GM12878 (cell line): ENCODE measurements around the gene DNAJA4. TPM values are rescaled to one million over a fixed set of nuclear protein-coding genes. Genes with fewer than 3 reads are reported as not detected.

Experiments
- ATAC-seq: fragments of 200-7000 bp; cut with Tn5 transposase; 3 replicates; pipeline ENCODE4 v1.9.1; 2020; ENCODE audit warnings: mild to moderate bottlenecking, moderate library complexity
- BruUV-seq: library from RNA; stranded (reverse); fragments of 400-500 nt; replicated peaks from 2 replicates; lab custom pipeline; 2021; lab: Mats Ljungman, UMichigan
- CTCF ChIA-PET: fragments of 300-600 bp; sonication (Branson Sonifier 250); formaldehyde crosslinking; extraction: SDS; loops from one replicate; lab custom pipeline; 2021; ENCODE audit warnings: inconsistent platforms; lab: Yijun Ruan, JAX
- POLR2A ChIA-PET: fragments of 350-600 bp; formaldehyde crosslinking; extraction: SDS; loops from one replicate; lab custom pipeline; 2021; ENCODE audit warnings: inconsistent platforms; lab: Charles Lee
- RAD21 ChIA-PET: fragments of 300-600 bp; sonication (Branson Sonifier 250); formaldehyde crosslinking; loops from one replicate; lab custom pipeline; 2023; ENCODE audit warnings: antibody characterized with exemption; ENCODE audit not compliant: unreplicated experiment; lab: Charles Lee
- SMC1A ChIA-PET: fragments of 300-600 bp; sonication (Branson Sonifier 250); formaldehyde crosslinking; loops from one replicate; lab custom pipeline; 2023; ENCODE audit not compliant: unreplicated experiment, uncharacterized antibody; lab: Charles Lee
- DNase-seq: peaks from one replicate; pipeline ENCODE4 v3.0.0-alpha.2; 2011; ENCODE audit warnings: low read depth, low spot score
- FAIRE-seq: peaks from 3 replicates; lab custom pipeline; 2011; peaks lifted over from hg19 to GRCh38; lab: Jason Lieb, UNC
- H2AFZ ChIP-seq: 2 replicates; pipeline ENCODE4 v1.6.0; 2011; ENCODE audit warnings: low read depth, low read length, control low read depth; ENCODE audit not compliant: control insufficient read depth
- H3K27ac ChIP-seq: 2 replicates; pipeline ENCODE4 v1.5.1; 2011; ENCODE audit warnings: control low read depth; ENCODE audit not compliant: control insufficient read depth, insufficient read depth
- H3K27me3 ChIP-seq, 2 experiments: replicated peaks in 1 of 2; 2 replicates each; pipeline versions ENCODE4 v1.6.0 to v1.6.1; 2011; ENCODE audit warnings: low read length in 1 of 2; ENCODE audit not compliant: control insufficient read depth in 2 of 2, insufficient read depth in 2 of 2
- H3K36me3 ChIP-seq, 2 experiments: 2 replicates each; pipeline ENCODE4 v1.5.1; 2011; ENCODE audit warnings: low read length in 1 of 2; ENCODE audit not compliant: control insufficient read depth in 2 of 2, insufficient read depth in 2 of 2
- H3K4me1 ChIP-seq: 2 replicates; pipeline ENCODE4 v1.6.1; 2011; ENCODE audit warnings: mild to moderate bottlenecking, low read length, moderate library complexity, mixed read lengths; ENCODE audit not compliant: control insufficient read depth, insufficient read depth
- H3K4me2 ChIP-seq: 2 replicates; pipeline ENCODE4 v1.6.0; 2011; ENCODE audit warnings: control low read depth; ENCODE audit not compliant: control insufficient read depth, insufficient read depth
- H3K4me3 ChIP-seq: fragments of 200-600 bp; sonication (generic); 2 replicates; pipeline ENCODE4 v1.5.1; 2016
- H3K79me2 ChIP-seq: 2 replicates; pipeline ENCODE4 v1.6.0; 2011; ENCODE audit warnings: low read length; ENCODE audit not compliant: control insufficient read depth, insufficient read depth
- H3K9ac ChIP-seq: 2 replicates; pipeline ENCODE4 v1.8.0; 2011; ENCODE audit warnings: low read length, control low read depth, mixed read lengths; ENCODE audit not compliant: control insufficient read depth, insufficient read depth
- H3K9me3 ChIP-seq: replicated peaks from 3 replicates; pipeline ENCODE4 v1.5.1; 2011; ENCODE audit warnings: mild to moderate bottlenecking, low read length; ENCODE audit not compliant: control insufficient read depth, insufficient read depth
- H4K20me1 ChIP-seq: 2 replicates; pipeline ENCODE4 v1.6.0; 2011; ENCODE audit not compliant: control insufficient read depth, insufficient read depth
- EZH2 ChIP-seq: IDR thresholded peaks from 2 replicates; pipeline ENCODE4 v1.6.1; 2012; ENCODE audit warnings: low read depth, mild to moderate bottlenecking, control low read depth, inconsistent platforms, low read length, borderline replicate concordance; ENCODE audit not compliant: control insufficient read depth
- HDAC2 ChIP-seq: fragments of 200-600 bp; sonication (generic); IDR thresholded peaks from 2 replicates; pipeline ENCODE4 v1.6.1; 2017
- IKZF2 ChIP-seq, 2 experiments: fragments of 450-650 bp; IDR thresholded peaks; 2 replicates each; pipeline ENCODE4 v1.6.1; 2017; ENCODE audit warnings: mild to moderate bottlenecking in 2 of 2, moderate library complexity in 2 of 2
- SRF ChIP-seq, 2 experiments: IDR thresholded peaks; 2 replicates each; pipeline ENCODE4 v1.6.1; 2011; ENCODE audit warnings: low read depth in 2 of 2, low read length in 2 of 2, mild to moderate bottlenecking in 1 of 2, moderate library complexity in 1 of 2
- YBX1 ChIP-seq: fragments of 450-650 bp; IDR thresholded peaks from 2 replicates; pipeline ENCODE4 v1.6.1; 2016; ENCODE audit warnings: antibody characterized with exemption
- ZNF217 ChIP-seq: fragments of 450-650 bp; IDR thresholded peaks from 2 replicates; pipeline ENCODE4 v1.6.1; 2017; ENCODE audit warnings: antibody characterized with exemption, mild to moderate bottlenecking
- ZNF24 ChIP-seq: fragments of 450-650 bp; IDR thresholded peaks from 2 replicates; pipeline ENCODE4 v1.6.1; 2017; ENCODE audit warnings: antibody characterized with exemption, mild to moderate bottlenecking
- ZNF274 ChIP-seq: IDR thresholded peaks from one replicate; pipeline ENCODE4 v1.8.0; 2011; ENCODE audit not compliant: insufficient read length, insufficient read depth
- ZZZ3 ChIP-seq: IDR thresholded peaks from 2 replicates; pipeline ENCODE4 v1.6.1; 2011; ENCODE audit warnings: low read depth; ENCODE audit not compliant: control insufficient read depth, insufficient read length
- in situ Hi-C: fragments of 300-500 bp; cut with MboI; formaldehyde crosslinking; loops from 9 replicates; pipeline ENCODE4 v1.14.3; 2018; ENCODE audit warnings: mixed read lengths
- intact Hi-C: fragments of 100-400 bp; cut with micrococcal nuclease; formaldehyde crosslinking; loops from one replicate; pipeline ENCODE4 v1.14.2; 2022; ENCODE audit not compliant: unreplicated experiment
- polyA plus RNA-seq, 11 experiments: library from polyadenylated mRNA; depleted of rRNA in 4 of 11; unstranded in 6 of 11; stranded (reverse) in 5 of 11; fragments of >200 nt; fragmentation: Nextera tagmentation in 4 of 11; fragmentation: Illumina TruSeq in 1 of 11; extraction: Ambion mirVana in 4 of 11; extraction: Trizol in 1 of 11; gene quantifications; 1 replicate in 1 of 11; 2 replicates in 10 of 11; pipeline versions ENCODE4 v1.2.1 to v1.2.3, GENCODE V29; 2011 to 2016; ENCODE audit warnings: inconsistent platforms in 2 of 11, missing spikeins in 2 of 11, low read depth in 1 of 11
- total RNA-seq, 4 experiments: library from RNA; depleted of rRNA in 3 of 4; stranded (reverse); fragments of >200 nt in 3 of 4; fragmentation: Illumina TruSeq in 1 of 4; extraction: Trizol in 1 of 4; gene quantifications; 2 replicates each; pipeline versions ENCODE4 v1.2.1 to v1.2.3, GENCODE V29; 2013 to 2021
- TF ChIP-seq, protein P1 (sequence below): fragments of 450-650 bp; IDR thresholded peaks from 2 replicates; pipeline ENCODE4 v1.6.1; 2017; ENCODE audit warnings: low read depth, mild to moderate bottlenecking, moderate library complexity
- TF ChIP-seq, protein P2 (sequence below): fragments of 450-650 bp; IDR thresholded peaks from 2 replicates; pipeline ENCODE4 v1.6.1; 2017; ENCODE audit warnings: mild to moderate bottlenecking, moderate library complexity
- TF ChIP-seq, protein P3 (sequence below): fragments of 150-350 bp; IDR thresholded peaks from 2 replicates; pipeline ENCODE4 v1.6.1; 2014; ENCODE audit warnings: mild to moderate bottlenecking, low read depth, low read length
- TF ChIP-seq, protein P4 (sequence below): fragments of 450-650 bp; IDR thresholded peaks from 2 replicates; pipeline ENCODE4 v1.6.1; 2016; ENCODE audit warnings: mild to moderate bottlenecking

Gene DNAJA4
- total and polyA plus RNA-seq, 10 of the 15 experiments (the other 5 are each of a cell fraction or from before 2014, with no cell fraction given) = 0.01 to 10.4 (median 4.1) TPM

DNA sequence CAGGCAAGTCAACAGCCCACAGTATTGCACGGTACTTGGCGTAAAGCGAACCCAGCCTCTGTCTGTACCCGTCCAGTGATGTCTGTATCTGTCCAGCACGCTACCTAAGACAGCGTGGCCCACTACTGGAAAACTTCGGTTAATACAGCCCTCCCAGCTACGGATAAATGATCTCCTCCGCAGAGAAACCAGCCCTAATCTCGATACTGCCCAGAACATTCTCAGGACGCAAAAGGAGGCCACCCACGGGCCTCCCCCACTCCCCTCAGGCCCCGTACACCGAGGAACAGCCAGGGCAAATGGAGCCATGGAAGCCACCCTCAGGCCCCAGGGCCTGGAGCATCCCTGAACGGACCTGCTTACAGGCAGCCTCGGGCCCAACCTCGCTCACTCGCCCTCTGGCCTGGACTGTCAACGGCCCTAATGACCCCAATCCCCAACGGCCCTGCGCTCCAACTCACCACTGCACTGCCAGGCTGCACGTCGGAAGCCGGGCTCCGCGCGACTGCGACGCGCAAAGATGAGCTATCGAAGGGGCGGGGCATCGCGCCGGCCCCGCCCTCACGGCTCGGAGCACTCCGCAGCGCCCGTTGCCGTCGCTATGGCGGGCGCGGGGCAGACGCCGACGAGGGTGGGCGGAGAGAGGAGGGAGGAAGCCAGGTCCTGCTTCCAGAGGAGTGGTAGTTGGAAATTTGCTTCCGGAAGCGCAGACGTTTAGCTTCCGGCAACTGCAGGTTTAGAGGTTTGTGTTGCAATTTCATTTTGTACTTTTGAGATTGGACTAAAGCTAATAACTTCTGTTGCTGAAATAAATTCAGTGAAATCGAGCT lies 35.0 kb downstream of the DNAJA4 start, which contains the start of gene SKIC8 (continued):
- no peak for TF ChIP-seq EZH2
- TF ChIP-seq, protein P1, sequence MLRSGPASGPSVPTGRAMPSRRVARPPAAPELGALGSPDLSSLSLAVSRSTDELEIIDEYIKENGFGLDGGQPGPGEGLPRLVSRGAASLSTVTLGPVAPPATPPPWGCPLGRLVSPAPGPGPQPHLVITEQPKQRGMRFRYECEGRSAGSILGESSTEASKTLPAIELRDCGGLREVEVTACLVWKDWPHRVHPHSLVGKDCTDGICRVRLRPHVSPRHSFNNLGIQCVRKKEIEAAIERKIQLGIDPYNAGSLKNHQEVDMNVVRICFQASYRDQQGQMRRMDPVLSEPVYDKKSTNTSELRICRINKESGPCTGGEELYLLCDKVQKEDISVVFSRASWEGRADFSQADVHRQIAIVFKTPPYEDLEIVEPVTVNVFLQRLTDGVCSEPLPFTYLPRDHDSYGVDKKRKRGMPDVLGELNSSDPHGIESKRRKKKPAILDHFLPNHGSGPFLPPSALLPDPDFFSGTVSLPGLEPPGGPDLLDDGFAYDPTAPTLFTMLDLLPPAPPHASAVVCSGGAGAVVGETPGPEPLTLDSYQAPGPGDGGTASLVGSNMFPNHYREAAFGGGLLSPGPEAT = peak; percentile 88
- TF ChIP-seq, protein P2, sequence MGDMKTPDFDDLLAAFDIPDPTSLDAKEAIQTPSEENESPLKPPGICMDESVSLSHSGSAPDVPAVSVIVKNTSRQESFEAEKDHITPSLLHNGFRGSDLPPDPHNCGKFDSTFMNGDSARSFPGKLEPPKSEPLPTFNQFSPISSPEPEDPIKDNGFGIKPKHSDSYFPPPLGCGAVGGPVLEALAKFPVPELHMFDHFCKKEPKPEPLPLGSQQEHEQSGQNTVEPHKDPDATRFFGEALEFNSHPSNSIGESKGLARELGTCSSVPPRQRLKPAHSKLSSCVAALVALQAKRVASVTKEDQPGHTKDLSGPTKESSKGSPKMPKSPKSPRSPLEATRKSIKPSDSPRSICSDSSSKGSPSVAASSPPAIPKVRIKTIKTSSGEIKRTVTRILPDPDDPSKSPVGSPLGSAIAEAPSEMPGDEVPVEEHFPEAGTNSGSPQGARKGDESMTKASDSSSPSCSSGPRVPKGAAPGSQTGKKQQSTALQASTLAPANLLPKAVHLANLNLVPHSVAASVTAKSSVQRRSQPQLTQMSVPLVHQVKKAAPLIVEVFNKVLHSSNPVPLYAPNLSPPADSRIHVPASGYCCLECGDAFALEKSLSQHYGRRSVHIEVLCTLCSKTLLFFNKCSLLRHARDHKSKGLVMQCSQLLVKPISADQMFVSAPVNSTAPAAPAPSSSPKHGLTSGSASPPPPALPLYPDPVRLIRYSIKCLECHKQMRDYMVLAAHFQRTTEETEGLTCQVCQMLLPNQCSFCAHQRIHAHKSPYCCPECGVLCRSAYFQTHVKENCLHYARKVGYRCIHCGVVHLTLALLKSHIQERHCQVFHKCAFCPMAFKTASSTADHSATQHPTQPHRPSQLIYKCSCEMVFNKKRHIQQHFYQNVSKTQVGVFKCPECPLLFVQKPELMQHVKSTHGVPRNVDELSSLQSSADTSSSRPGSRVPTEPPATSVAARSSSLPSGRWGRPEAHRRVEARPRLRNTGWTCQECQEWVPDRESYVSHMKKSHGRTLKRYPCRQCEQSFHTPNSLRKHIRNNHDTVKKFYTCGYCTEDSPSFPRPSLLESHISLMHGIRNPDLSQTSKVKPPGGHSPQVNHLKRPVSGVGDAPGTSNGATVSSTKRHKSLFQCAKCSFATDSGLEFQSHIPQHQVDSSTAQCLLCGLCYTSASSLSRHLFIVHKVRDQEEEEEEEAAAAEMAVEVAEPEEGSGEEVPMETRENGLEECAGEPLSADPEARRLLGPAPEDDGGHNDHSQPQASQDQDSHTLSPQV = no peak

DNA sequence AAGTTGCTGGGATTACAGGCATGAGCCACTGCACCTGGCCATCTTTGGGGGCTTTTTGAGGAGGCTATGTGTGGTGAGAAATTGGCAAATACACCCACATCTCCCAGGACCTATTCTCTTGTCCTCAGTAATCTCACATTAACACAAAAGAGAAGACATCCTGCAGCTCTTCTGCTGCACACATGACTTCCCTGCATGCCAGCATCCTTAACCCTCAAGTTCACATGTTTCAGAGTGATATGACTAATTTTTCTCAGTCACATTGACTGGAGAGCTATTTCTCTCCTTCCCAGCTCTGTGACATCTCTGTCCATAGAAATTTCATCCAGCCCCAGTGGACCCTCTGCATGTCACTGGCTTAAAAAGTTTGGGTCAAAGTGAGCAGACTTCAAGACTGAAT lies 37.0 kb downstream of the DNAJA4 start:
- Histone ChIP-seq H3K4me3 (no peak overlapping the region), H3K9me3 (no peaks in the 10 kb centered on the region; the same call in 2 of the 3 replicates), H3K79me2 (peaks cover 25% of the 10 kb centered on the region), H3K9ac (no peak overlapping the region), H4K20me1 (no peaks in the 10 kb centered on the region), H3K36me3 (no peaks in the 10 kb centered on the region), H3K4me1 (peaks cover 3% of the 10 kb centered on the region), H3K27ac (peak overlapping the region; percentile 4), H3K27me3 (no peaks in the 10 kb centered on the region), H3K4me2 (no peak overlapping the region), H2AFZ (no peak overlapping the region)
- CTCF ChIA-PET = interaction anchor here (0.5 to 13.8 kb wide), 5 partner anchors 10 to 408 kb away, joined by 3 to 175 read pairs (median 4); no protein-coding TSS in a partner anchor
- no TSS peak for BruUV-seq
- in situ Hi-C loops = no loop called here
- SMC1A ChIA-PET = interaction anchor here (0.7 to 1.9 kb wide), 4 partner anchors 10 to 136 kb away, joined by 3 to 5 read pairs (median 3); no protein-coding TSS in a partner anchor
- no peak for FAIRE-seq
- DNase-seq = peak; percentile 45
- intact Hi-C loops = no loop called here
- peak; percentile 11 for ATAC-seq
- RAD21 ChIA-PET = interaction anchor here (0.7 kb wide), 1 partner anchor 180 kb away, joined by 3 read pairs; no protein-coding TSS in a partner anchor
- POLR2A ChIA-PET = interaction anchor here (0.6 to 2.5 kb wide), 2 partner anchors 10 to 103 kb away, joined by 3 to 8 read pairs; no protein-coding TSS in a partner anchor
- TF ChIP-seq ZZZ3 (no peak), ZNF217 (no peak), SRF (IDR thresholded peaks at IDR 0.05; ENCODE audit: low read depth in 2 of 2, low read length in 2 of 2) (no peak), IKZF2 (IDR thresholded peaks at IDR 0.05) (peak; percentile 42 to 52; a peak in 2 of 4 replicates), HDAC2 (no peak), ZNF274 (no peak), YBX1 (no peak), ZNF24 (no peak)
- TF ChIP-seq, protein P3, sequence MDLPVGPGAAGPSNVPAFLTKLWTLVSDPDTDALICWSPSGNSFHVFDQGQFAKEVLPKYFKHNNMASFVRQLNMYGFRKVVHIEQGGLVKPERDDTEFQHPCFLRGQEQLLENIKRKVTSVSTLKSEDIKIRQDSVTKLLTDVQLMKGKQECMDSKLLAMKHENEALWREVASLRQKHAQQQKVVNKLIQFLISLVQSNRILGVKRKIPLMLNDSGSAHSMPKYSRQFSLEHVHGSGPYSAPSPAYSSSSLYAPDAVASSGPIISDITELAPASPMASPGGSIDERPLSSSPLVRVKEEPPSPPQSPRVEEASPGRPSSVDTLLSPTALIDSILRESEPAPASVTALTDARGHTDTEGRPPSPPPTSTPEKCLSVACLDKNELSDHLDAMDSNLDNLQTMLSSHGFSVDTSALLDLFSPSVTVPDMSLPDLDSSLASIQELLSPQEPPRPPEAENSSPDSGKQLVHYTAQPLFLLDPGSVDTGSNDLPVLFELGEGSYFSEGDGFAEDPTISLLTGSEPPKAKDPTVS = no peak
- TF ChIP-seq, protein P4, sequence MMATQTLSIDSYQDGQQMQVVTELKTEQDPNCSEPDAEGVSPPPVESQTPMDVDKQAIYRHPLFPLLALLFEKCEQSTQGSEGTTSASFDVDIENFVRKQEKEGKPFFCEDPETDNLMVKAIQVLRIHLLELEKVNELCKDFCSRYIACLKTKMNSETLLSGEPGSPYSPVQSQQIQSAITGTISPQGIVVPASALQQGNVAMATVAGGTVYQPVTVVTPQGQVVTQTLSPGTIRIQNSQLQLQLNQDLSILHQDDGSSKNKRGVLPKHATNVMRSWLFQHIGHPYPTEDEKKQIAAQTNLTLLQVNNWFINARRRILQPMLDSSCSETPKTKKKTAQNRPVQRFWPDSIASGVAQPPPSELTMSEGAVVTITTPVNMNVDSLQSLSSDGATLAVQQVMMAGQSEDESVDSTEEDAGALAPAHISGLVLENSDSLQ = no peak
